ENCODE measurements around the gene HMGN2. TPM values are rescaled to one million over a fixed set of nuclear protein-coding genes. Genes with fewer than 3 reads are reported as not detected.

Gene HMGN2
- 334 to 423 TPM (median 346 TPM) in 5 replicates for total RNA-seq (2022; extraction: Qiagen RNA extraction)

DNA sequence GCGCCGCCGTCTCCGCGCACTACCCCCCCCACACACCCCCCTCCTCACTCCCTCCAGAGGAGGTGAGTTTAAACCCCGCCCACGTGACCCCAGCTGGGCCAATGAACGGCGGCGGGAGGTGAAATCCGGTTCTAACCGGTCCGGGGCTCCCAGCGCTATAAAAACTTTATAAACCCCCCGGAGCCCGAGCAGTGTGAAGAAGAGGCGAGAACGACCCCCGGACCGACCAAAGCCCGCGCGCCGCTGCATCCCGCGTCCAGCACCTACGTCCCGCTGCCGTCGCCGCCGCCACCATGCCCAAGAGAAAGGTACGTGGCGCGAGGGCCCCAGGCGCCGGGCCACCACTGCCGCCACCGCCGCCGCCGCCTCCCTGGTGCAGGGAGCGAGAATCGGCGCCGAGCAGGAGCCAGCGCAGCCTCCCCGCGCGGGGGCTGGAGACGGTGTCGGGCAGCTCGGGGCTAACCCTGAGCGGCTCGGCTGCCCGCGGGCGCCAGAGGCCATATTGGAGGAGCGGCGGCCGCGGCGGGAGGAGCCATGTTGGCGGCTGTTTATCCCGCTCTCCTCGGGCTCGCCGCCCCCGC is at the start of gene HMGN2:
HMGN2 (plus strand) TSS at position 121 of the 581 bp plus-strand sequence; CDS start at position 294, 173 bp downstream.

DNA sequence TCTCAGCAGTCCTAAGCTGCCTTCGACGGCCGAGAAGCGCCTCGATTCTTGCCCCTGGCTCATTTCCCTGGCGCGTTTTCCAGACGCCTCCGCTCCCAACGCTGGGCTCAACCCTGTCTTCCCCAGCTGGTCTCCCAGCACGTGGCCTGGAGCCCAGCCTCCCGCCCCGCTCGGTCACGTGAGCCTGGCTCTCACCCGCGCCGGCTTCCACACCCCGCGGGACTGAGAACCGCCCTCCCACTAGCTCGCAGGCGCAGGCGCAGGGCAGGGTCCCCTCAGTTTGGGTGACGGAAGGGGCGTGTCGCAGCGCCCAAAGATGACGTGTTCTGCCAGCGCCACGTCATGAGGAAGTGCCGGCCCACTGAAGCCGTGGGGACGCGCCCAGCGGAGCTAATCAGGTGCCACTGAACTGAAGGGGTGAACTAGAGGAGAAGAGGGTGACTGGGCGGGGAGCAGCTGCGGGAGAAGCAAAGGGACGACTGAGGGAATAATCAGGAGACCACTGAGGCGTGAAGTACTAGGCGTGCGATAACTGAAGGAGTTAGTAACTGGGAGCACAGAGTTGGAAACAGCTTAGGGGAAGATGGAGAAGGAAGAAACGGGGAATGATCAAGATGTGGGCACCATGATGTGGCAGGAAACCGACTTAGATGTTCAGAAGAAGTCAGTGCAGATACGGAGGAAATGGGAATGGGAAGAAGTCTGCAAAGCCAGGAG is 40.1 kb upstream of the HMGN2 start, which contains the start of gene DHDDS:
DHDDS (plus strand) TSS at position 343 of the 717 bp plus-strand sequence. CDS start 625 bp downstream, outside the sequence.

Other genes starting within 250 kb of the HMGN2 start
- 11.2 to 14.2 TPM (median 12.9 TPM) in 5 replicates for gene CEP85, start 238.2 kb upstream of the HMGN2 start, total RNA-seq (2022; extraction: Qiagen RNA extraction)
- gene SH3BGRL3, start 192.4 kb upstream of the HMGN2 start, total RNA-seq (2022; extraction: Qiagen RNA extraction), result 126 to 157 TPM (median 140 TPM) in 5 replicates
- gene UBXN11, start 165.8 kb upstream of the HMGN2 start, total RNA-seq (2022; extraction: Qiagen RNA extraction), result 11.8 to 18.4 TPM (median 15.9 TPM) in 5 replicates
- 0.64 TPM in 1 of 5 replicates, not detected in the others for gene CD52, start 154.5 kb upstream of the HMGN2 start, total RNA-seq (2022; extraction: Qiagen RNA extraction)
- gene CRYBG2, start 118.3 kb upstream of the HMGN2 start, total RNA-seq (2022; extraction: Qiagen RNA extraction), result 0.99 to 1.9 TPM (median 1.3 TPM) in 5 replicates
- not detected in 5 replicates for gene ZNF683, start 99.7 kb upstream of the HMGN2 start, total RNA-seq (2022; extraction: Qiagen RNA extraction)
- not detected in 5 replicates for gene LIN28A, start 61.6 kb upstream of the HMGN2 start, total RNA-seq (2022; extraction: Qiagen RNA extraction)
- gene DHDDS, start 40.1 kb upstream of the HMGN2 start, total RNA-seq (2022; extraction: Qiagen RNA extraction), result 22.4 to 27.7 TPM (median 24.4 TPM) in 5 replicates
- 14.6 to 17.6 TPM (median 16.7 TPM) in 5 replicates for gene RPS6KA1, start 57.3 kb downstream of the HMGN2 start, total RNA-seq (2022; extraction: Qiagen RNA extraction)
- 33.6 to 39.1 TPM (median 35.6 TPM) in 5 replicates for gene ARID1A, start 223.6 kb downstream of the HMGN2 start, total RNA-seq (2022; extraction: Qiagen RNA extraction)

All from A549 treated with Mapracorat at 1 μM for 4 hours (cell line).